NCI-H1436 (cell line): ENCODE results near the gene CNIH1.
A peak's percentile ranks its signal among the peaks of the same experiment; 100 is the strongest.
"Not testable (repeated sequence)": the region's sequence is repeated elsewhere in the genome, so short reads cannot be mapped to it uniquely, and the experiment has no call there.

Experiments
- DNase-seq: peaks from one replicate; lab custom pipeline; 2025; lab: John Stamatoyannopoulos, UW

The CNIH1 gene

DNA sequence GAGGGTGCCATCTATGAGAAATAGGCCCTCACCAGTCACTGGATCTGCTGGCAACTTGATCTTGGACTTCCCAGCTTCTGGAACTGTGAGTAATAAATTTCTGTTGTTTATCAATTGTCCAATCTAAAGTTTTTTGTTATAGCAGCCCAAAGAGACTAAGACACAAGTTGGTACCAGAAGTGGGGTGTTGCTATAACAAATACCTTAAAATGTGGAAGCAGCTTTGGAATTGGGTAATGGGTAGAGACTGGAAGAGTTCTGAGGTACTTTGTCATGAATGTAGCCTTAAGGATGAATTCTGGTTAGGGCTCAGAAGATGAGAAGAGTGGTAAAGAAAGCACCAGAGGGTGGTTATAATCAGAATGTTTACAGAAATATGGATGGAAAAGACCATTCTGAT lies 26.1 kb upstream of the CNIH1 start:
- no peak for DNase-seq

DNA sequence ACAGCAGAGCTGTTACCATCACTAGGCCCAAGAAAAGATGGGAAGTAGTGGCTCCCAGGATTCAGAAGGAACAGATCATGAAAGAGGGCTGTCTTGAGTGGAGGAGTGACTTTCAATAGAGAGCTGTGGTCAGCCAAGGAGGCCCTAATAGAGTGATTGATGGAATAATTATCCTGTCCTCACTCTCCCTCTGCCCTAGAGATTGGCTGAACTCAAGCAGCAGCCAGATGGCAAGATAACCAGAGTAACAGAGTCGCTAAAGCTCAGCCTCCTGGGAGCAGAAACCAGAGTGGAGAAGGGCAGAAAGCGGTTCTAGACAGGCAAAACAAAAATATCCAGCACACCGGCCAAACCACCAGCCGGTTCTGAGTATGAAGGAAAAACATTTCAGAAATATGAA lies 24.5 kb upstream of the CNIH1 start:
- DNase-seq, result no peak

DNA sequence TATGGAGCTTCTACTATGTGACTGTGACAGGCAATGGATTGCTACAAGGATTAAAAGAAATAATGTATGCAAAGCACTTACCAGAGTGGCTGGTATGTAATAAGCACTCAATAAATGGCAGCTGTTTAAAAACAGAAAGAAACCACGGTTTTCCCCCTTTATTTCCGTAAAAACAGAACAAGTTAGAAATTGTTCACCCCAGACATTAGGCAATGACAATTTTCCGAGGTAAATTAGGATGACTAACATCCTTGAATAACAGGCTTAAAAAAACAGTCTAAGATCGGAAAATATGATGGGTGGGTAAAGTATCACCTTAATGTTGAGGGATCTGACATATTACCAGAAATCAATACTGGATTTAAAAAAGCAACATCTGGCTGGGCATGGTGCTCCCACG lies 20.9 kb upstream of the CNIH1 start:
- DNase-seq, result no peak

DNA sequence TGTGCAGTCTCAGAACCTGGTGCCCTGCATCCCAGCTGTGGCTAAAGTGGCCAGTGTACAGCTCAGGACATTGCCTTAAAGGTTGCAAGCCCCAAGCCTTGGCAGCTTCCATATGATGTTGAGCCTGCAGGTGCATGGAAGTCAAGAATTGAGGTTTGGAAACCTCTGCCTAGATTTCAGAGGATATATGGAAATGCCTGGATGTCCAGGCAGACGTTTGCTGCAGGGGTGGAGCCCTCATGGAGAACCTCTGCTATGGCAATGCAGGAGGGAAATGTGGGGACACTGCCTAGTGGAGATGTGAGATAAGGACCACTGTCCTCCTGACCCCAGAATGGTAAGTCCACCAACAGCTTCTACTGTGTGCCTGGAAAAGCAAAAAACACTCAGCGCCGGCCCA lies 17.9 kb upstream of the CNIH1 start:
- no peak for DNase-seq

DNA sequence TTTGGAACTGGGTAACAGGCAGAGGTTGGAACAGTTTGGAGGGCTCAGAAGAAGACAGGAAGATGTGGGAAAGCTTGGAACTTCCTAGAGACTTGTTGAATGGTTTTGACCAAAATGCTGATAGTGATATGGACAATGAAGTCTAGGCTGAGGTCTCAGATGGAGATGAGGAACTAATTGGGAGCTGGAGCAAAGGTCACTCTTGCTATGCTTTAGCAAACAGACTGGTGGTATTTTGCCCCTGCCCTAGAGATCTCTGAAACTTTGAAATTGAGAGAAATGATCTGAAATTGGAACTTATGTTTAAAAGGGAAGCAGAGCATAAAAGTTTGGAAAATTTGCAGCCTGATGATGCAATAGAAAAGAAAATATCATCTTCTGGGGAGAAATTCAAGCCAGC lies 17.4 kb upstream of the CNIH1 start:
- not testable (repeated sequence) for DNase-seq

DNA sequence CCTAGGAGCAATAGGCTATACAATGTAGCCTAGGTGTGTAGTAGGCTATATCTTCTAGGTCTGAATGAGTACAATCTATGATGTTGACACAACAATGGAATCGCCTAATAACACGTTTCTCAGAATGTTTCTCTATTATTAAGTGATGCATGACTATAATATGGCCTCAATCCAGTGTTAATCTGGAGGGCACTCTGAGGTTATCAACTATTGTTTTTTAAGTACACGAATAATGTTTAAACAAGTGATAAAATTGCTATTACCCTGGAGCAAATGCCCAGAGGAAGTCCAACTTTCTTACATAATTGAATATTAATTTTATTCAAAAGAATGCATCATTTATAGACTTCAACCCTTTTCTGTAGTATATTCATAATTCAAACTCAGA lies 16.4 kb upstream of the CNIH1 start:
- DNase-seq, result no peak

DNA sequence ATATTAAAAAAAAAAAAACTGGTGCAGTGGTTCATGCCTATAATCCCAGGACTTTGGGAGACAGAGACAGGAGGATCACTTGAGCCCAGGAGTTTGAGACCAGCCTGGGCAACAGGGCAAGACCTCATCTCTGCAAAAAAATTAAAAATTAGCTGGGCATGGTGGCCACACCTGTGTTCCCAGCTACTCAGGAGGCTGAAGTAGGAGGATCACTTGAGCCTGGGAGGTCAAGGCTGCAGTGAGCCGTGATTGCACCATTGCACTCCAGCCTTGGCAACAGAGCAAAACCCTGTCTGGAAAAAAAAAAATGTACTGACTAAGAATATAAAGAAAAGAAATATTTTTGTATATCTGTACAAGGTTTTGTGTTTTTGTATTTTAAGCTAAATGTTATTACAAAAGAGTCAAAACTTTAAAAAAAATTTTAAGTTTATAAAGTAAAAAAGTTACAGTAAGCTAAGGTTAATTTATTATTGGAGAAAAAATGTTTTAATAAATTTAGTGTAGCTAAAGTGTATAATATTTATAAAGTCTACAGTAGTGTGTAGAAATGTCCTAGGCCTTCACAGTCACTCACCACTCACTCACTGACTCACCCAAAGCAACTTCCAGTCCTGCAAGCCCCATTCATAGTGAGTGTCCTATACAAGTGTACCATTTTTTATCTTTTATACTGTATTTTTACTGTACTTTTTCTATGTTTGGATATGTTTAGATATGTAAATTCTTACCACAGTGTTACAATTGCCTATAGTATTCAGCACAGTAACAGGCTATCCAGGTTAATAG lies 15.8 kb upstream of the CNIH1 start:
- not testable (repeated sequence) for DNase-seq

DNA sequence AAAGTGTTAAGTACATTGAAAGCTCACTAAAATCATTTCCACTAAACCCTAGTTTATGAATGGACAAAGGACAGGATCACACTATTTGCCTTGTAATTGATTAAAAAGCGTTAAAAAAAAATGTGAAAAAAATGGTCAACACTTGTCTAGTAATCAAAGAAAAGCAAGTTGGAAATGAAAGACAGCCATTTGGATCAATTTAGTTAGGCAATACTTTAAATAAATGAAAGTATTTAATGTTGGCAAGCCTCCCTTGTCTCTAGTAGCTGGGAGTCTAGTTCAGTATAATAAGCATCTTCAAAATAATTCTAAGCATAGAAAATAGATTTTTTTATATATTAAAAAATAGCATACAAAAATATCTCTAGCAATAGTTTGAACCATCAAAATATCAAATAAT lies 14.2 kb upstream of the CNIH1 start:
- no peak for DNase-seq

DNA sequence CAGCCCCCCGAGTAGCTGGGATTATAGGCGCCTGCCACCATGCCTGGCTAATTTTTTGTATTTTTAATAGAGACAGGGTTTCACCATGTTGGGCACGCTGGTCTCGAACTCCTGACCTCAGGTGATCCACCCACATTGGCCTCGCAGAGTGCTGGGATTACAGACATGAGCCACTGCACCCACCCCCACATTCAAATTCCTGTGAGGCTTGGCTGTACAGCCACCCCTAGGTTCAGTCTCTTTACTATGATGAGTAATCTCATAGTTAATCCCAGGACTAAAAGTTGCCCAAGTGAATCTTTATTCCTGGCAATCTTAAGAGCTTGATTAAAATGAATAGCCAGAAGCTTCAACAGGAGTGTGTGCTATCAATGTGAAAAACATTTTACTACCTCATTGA lies 12.8 kb upstream of the CNIH1 start:
- not testable (repeated sequence) for DNase-seq

DNA sequence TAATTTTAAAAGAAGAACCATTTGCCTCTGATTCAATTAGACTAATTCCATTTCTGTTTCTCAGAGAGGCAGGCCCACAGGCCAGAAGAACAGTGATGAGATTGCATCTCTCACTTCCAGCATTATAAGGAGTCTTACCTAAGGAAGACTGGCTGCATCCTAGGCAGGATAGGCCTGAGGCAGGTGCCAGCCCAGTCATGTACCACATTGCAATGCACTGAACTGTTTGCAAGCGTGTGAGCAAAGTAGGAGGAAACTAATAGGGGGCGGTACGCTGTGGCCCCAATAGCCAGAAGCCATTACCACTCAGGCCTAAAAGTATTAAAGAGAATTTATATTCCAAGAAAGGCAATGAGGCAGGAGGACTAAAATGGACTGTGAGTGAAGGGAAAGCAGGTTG lies 12.1 kb upstream of the CNIH1 start:
- no peak for DNase-seq

DNA sequence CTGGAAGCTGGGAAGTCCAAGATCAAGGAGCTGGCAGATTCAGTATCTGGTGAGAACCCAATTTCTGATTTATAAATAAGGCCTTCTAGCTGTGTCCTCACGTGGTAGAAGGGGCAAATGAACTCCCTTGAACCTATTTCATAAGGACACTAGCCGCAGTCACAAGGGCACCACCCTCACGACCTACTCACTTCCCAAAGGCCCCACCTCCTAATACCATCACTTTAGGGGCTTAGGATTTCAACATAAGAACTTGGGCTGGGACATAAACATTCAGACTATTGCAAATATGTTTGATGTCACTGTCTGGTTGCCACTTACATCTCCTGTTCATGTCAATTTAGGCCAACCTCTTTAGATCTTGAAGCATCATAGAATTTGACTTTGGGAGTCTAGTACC lies 10.8 kb upstream of the CNIH1 start:
- DNase-seq, result no peak

DNA sequence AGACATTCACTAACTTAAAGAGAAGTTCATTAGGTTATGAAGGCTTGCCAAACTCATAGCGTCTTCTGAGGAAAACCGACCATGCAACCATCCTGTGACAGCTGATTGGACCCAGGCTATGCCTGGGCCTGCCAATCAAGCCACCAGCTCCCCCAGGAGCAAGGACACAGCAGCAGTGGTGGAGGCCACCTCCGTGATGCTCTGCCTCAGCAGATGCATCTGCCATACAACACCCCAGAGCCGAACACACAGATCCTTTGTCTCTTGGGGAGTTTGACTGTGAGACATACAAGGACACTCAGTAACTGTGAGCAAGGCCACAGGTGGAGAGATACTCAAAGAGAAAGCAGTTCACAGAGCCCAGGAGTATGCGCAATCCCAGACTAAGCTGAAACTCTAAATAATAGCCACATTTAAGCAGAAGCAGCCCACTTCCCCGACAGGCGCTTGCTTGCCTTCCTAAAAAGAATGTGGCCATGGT lies 10.0 kb upstream of the CNIH1 start:
- no peak for DNase-seq

DNA sequence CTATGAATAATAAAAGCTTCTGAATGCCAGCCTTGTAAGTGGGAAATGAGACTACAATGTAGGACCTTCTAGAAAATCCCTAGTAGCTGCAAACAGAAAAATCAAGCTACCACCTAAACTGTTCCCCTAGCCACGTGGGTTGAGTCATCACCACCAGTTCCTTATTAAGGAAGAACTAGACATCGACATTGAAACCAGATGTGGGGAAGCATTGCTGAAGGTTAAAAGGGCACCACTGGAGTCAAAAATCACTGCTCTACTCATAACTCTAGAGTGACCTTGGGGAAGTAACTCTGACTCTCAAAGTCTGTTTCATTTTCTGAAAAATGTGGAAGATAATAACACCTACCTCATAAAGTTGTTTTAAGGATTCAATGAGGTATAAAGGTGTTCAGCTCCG lies 9.4 kb upstream of the CNIH1 start:
- no peak for DNase-seq

DNA sequence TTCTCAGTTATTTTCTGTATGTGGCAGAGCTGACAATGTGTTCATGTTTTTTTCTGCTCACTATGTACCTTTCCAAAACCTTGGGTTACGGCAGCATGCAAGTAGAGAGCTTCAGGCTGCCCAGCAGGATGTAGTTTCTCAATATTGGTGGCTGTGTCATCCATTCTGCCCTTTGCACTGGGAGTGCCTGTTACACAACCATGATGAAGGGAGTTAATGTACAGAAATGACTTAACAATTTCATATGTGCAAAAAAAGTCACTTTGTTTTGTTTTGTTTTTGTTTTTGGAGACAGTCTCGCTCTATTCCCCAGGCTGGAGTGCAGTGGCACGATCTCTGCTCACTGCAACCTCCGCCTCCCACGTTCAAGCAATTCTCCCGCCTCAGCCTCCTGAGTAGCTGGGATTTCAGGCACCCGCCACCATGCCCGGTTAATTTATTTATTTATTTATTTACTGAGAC lies 6.1 kb upstream of the CNIH1 start:
- no peak for DNase-seq

DNA sequence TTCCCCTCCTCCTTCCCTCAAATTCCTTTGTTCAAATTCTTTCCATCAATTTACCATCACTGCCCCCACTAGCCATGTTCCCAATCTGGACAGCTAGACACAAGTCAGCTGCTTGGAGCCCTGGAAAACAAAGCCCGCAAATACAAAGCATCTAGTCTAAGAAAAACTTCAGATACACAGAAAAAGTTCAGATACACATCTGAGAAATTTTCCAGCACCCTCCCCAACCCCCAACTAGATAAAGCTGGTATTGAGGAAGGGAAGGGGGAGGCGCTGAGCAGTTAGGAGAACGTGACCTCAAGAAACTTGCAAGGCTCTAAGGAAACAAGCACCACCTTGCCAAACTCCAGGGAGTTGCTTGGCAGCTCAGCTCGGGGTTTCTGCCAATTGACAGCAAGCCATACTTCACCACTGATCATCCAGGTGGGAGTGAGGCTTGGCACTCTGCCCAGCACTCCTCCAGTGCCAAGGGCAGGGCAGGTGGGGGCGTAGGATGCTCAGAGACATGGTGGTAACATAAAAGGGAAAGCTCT lies 5.1 kb upstream of the CNIH1 start:
- peak; percentile 14 for DNase-seq

DNA sequence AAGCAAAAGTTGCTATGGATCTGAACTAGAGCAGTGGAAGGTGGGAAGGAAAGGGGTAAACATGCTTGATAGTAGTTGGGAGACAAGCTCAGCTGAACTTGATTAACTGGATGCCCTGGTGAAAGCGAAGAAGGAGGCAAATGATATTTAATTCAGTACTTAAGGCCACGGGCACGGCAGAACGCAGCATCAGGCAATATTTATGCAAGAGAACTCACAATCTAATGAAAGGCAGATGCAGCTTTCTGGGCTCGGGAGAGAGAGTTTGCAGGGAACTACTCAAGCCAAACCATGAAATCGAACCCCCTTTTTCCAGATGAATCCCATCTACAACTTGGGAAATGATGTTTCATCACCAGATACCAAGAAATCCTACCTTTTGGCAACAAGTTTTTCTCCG lies 3.5 kb upstream of the CNIH1 start:
- no peak for DNase-seq

DNA sequence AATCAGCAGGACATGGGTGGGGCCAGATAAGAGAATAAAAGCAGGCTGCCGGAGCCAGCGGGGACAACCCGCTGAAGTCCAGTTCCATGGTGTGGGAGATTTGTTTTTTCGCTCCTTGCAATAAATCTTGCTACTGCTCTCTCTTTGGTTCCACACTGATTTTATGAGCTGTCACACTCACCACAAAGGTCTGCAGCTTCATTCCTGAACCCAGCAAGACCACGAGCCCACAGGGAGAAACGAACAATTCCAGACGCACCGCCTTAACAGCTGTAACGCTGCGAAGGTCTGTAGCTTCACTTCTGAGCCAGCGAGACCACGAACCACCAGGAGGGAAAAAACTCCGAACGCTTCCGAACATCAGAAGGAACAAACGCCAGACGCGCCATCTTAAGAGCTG lies 2.8 kb upstream of the CNIH1 start:
- no peak for DNase-seq

DNA sequence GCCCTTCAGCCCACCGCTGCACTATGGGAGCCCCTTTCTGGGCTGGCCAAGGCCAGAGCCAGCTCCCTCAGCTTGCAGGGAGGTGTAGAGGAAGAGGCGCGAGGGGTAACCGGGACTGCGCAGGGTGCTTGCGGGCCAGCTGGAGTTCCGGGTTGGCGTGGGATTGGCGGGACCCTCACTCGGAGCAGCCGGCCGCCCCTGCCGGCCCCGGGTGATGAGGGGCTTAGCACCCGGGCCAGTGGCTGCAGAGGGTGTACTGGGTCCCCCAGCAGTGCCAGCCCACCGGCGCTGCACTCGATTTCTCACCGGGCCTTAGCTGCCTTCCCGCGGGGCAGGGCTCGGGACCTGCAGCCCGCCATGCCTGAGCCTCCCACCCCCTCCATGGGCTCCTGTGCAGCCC lies 1.8 kb upstream of the CNIH1 start:
- not testable (repeated sequence) for DNase-seq

DNA sequence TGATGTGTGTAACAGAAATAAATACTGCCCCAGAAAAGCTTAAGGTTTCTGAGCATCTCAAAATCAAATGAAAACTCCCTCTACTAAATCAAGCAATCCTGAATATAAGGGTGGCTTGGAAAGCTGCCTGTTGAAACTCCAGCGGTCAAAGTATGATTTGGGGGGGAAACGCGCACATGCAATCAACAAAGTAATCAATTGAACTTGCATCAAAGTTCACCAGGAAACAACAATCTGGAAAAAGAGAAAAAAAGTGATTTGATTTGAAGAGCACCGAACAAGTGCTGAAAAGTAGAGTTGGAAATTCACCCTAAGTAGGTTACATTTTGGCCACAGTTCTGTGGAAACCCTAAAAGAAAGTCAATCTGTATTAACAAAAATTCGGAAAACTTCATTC lies 700 bp downstream of the CNIH1 start:
- no peak for DNase-seq

DNA sequence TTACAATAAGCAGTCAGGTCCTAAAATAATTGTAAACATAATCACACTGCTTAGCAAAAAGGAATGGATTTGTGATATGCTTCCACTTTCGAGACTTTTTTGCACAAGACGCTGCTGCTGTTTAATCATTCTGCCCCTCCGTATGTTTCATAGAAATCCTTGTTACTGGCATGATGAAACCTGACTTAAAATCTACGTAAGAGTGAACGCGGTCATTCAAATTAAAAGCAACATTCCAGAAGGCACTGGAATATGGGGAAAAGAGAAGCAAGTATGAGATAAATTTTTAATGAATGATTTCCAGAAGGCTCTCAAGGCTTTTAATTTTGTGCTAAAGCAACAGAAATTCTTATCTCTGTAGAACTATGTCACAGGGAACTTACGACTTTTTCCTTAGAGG lies 1.1 kb downstream of the CNIH1 start:
- DNase-seq, result no peak

DNA sequence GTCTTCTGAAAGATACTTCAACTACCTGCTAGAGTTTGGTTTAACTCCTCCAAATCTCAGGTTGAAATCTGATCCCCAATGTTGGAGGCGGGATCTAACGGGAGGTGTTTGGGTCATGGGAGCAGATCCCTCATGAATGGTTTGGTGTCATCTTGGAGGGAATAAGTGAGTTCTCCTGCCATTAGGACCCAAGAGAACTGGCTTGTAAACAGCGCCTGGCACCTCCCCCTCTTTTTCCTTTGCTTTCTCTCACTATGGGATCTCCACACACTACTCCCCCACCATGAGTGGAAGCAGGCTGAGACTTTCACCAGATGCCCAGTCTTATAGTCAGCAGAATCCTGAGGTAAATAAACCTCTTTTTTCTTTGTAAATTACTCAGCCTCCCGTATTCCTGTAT lies 2.5 kb downstream of the CNIH1 start:
- no peak for DNase-seq

DNA sequence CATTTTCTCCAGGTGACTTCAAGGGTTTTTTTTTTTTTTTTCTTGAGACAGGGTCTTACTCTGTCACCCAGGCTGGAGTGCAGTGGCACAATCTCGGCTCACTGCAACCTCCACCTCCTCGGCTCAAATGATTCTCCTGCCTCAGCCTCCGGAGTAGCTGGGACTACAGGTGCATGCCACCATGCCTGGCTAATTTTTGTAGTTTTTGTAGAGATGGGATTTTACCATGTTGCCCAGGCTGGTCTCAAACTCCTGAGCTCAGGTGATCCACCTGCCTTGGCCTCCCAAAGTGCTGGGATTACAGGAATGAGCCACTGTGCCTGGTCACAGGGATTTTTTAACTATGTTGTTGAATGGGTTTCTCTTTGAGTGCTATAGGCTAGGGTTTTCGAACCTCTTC lies 3.2 kb downstream of the CNIH1 start:
- not testable (repeated sequence) for DNase-seq

DNA sequence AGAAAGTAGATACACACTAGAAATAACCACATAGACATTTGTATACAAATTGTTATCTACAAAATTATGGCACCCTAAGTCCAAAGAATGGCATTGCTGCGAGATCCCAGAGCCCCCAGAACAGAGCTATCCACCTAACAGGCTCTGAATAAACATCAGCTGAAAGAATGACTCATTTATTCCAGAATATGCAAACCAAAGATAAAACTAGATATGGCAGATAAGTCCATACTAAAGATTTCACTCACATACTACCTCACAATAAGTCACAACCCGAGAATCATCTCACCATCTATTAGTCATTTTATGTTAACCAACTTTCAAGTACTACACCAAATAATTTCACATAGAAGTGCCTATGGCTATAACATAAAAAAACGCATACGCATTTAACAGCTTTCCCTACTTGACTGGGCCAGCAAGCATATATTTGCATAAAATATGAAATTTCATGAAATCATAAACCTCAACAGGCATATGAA lies 5.6 kb downstream of the CNIH1 start:
- no peak for DNase-seq

DNA sequence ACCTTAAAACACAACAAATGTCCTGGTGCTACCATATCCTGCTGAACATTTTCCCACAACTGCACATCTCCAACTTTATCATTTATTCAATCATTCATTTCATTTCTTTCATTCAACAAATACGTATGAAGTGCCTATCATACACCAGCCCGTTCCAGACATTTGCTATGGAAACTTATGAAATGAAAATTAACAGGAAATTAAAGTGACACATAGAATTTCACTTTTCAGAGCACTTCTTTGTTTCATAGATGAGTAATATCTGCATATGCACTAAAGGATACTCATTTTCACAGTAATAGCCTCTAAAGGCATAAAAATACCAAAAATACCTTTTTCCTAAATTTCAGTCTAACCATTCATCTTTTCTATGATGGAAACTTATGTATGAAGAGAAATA lies 12.6 kb downstream of the CNIH1 start:
- DNase-seq, result no peak
